SKM-1 (cell line): ENCODE results near the gene PXT1.

Experiments
- DNase-seq: peaks from one replicate; lab custom pipeline; 2025; ENCODE audit not compliant: unreplicated experiment; lab: John Stamatoyannopoulos, UW

PXT1 gene

GRCh38 chr6:36349240-36349639 lies 93.4 kb downstream of the PXT1 start:
- DNase-seq = no peak

GRCh38 chr6:36347621-36348020 lies 95.0 kb downstream of the PXT1 start:
- DNase-seq = no peak

- no peak for DNase-seq
Observed at GRCh38 chr6:36346486-36347273, 96.0 kb downstream of the PXT1 start.

- DNase-seq = no peak
Observed at GRCh38 chr6:36345681-36346466, 96.8 kb downstream of the PXT1 start.

GRCh38 chr6:36343109-36343680 lies 99.5 kb downstream of the PXT1 start:
- no peak for DNase-seq

- DNase-seq = no peak
Observed at GRCh38 chr6:36340618-36341454, 101.8 kb downstream of the PXT1 start.
